ENCODE measurements around the gene PMEL.
"Not testable (repeated sequence)": the region's sequence is repeated elsewhere in the genome, so short reads cannot be mapped to it uniquely, and the experiment has no call there.

Gene PMEL

DNA sequence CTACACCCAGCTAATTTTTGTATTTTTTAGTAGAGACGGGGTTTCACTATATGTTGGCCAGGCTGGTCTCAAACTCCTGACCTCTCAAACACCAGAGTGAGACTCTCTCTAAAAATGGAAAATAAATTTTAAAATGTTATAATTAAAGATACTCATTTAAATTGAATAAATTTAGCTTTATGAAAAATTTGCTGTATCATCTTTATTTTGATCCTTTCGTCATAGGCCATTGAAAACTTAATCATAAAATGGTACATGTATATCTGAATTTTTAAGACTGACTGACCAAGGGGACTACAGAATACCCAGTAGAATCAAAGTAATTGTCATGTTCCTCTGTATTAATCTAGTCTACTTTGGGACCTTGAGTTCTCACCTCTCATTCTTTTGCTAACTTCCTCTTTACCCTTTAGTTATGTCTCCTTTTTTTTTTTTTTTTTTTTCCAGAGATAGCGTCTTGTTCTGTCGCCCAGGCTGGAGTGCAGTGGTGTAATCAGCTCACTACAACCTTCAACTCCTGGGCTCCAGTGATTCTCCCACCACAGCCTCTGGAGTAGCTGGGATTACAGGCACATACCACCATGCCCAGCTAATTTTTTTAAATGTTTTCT is 17.5 kb upstream of the PMEL start:
- DNase-seq (ENCODE audit: low read depth), result no peak

DNA sequence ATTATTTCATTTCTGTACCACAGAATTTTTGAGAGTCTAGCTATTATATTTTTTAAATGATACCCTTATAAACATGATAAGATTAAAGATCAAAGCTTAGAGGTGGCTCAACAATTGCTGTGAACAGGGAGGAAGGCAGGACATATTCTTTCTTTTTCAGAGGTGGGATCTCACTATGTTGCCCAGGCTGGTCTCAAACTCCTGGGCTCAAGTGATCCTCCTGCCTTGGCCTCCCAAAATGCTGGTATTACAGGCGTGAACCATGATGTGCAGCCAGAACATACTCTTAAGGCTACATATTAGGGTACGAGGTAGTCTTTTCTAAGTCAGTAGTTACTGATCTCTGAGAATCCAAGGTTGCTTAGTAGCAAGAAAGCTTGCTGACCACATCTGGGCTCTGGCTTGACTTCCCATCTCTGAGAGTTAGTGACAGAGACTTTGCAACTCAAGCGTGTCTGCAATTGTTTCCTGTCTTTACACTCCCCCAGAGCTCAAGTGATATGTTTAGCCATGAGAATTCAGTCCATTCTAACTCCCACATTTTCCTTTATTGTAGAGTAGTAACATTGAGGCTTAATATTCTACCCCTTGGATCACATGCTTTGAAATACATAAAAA is 16.6 kb upstream of the PMEL start:
- DNase-seq (ENCODE audit: low read depth), result no peak

DNA sequence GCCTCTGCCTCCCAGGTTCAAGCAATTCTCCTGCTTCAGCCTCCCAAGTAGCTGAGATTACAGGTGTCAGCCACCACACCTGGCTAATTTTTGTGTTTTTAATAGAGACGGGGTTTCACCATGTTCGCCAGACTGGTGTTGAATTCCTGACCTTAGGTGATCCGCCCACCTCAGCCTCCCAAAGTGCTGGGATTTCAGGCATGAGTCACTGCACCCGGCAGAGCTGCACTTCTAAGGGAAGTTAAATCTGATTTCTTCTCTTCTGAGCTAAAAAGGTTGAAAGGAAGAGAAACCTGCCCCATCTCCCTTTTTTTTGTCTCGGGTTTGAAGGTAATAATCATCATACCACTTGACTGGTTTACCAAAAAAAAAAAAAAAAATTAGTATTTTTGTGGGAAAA is 16.0 kb upstream of the PMEL start:
- DNase-seq (ENCODE audit: low read depth), result not testable (repeated sequence)

DNA sequence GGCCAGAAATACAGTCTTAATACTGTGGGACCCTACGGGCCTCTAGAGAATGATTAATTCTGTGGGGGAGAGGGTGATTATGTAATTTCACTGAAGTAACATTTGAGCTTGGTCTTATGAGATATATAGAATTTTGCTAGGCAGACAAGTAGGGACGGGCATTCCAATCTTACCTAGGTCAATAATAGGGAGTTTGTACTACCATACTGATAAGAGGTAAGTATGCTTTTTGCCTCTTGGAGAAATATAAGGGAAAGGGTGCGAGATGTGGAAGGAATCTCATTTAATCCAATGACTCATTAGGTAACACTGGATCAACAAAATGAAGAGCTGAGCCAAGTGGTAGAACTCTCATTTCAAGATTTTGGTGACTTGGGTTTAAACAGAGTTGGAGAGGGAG is 13.2 kb upstream of the PMEL start:
- no peak for DNase-seq (ENCODE audit: low read depth)

DNA sequence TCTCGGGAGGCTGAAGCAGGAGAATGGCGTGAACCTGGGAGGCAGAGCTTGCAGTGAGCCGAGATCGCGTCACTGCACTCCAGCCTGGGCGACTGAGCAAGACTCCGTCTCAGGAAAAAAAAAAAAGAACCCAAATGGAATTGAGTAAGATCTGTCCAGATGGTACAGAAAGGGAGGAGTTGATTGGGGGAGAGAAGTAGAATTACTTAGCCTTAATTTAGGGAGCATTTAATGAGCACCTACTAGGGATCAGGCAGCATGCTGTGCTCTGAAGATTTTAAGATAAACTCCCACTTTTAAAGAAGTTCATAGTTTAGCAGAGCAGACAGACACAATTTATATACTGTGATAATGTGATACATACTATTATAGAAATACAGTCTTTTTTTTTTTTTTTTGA is 12.6 kb upstream of the PMEL start:
- DNase-seq (ENCODE audit: low read depth), result no peak

DNA sequence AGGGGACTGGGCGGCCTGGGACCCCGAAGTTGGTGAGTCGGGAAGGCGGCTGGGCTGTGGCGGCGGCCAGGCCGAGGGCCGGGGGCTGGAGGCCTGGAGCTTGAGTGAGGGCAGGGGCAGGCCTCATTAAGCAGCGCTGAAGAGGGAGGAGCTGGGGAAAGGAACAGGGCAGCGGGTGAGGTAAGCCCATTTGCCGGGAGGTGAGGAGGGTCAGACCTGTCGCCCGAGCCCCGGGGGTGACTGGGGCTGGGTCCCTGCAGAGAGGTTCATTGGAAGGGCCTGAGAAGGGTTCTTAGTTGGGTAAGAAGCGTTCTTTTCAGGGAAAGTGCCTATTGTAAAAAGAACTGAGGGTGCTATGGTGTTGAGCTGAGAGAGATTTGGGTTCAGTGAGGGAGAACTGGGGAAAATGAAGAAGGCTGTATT is 8.5 kb upstream of the PMEL start:
- DNase-seq (ENCODE audit: low read depth), result no peak

DNA sequence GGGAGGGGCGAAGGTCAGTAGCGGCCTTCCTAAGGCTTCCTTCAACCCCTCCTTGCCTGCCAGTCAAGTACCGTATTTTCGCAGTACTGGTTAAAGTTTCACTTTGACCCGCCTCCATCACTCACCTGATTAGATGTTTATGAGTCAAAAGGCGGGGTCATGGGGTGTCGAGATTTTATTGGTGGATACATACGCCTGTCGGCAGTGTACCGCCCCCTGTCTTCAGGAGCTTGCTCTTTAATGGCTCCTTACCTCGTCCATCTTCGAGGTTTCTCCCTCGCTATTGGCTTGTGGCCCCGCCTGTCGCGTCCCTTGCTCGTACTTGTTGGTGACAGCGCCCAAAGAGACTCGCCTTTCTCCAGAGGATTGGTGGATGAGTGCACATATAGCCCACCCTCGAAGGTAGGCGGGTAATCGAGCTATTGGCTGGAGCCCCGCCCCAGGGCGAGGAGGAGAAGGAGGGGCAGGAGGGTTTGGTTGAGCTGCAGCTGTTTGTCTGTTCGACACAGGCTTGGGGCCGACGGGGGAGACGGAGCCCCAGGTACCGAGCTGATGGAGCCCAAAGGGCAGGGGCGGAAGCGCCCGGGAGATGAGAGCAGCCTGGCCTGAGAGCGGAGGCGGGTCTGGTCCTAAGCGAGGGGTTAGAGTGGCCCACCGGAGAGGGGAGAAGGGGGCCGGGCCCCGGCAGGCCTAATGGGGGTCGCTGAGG is 7.9 kb upstream of the PMEL start, which contains the start of gene RAB5B:
Gene RAB5B (plus strand): TSS at position 480 of the 709 bp plus-strand sequence. CDS start 12,883 bp downstream, outside the sequence.
- peak; percentile 100 for DNase-seq (ENCODE audit: low read depth)

DNA sequence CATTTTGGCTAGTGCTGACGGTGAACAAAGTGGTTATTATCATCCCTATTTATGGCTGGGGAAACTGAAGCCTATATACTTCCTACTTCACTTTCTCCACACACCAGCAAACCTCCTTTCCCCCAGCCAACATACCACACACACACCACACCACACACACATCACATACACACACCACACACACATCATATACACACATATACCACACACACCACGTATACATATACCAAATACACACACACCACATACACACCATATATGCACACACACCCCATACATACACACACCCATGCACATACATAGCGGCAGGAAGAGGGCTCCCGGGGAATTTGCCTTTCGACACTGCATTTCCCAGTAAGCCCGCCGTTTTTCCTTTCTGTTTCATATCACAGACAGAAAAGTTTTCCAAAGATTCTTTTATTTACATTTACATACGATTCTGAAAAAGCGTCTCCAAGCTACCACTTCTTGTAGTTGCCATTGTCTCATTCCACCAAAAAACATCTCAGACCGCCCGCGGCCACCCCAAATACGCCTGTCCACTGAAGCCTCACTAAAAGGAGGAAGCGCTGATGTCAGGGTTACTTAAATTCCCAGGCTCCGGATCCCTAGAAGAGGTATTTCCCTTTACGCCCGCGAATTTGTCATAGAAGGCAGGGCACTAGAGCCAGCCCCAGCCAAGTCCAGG is 7.2 kb upstream of the PMEL start:
- DNase-seq (ENCODE audit: low read depth), result no peak

DNA sequence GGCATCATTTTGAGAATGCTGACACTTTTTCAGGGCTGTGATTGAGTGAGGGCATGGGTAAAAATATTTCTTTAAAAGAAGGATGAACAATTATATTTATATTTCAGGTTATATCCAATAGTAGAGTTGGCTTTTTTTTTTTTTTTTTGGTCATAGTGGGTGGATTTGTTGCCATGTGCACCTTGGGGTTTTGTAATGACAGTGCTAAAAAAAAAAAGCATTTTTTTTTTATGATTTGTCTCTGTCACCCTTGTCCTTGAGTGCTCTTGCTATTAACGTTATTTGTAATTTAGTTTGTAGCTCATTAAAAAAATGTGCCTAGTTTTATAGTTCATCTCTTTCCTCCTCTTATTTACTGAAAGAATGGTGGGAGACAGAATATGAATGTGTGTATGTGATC is 6.6 kb upstream of the PMEL start:
- DNase-seq (ENCODE audit: low read depth), result no peak

DNA sequence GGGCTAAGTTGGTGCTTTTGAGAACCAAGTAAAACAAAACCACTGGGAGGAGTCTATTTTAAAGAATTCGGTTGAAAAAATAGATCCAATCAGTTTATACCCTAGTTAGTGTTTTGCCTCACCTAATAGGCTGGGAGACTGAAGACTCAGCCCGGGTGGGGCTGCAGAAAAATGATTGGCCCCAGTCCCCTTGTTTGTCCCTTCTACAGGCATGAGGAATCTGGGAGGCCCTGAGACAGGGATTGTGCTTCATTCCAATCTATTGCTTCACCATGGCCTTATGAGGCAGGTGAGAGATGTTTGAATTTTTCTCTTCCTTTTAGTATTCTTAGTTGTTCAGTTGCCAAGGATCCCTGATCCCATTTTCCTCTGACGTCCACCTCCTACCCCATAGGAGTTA is 6.2 kb upstream of the PMEL start:
- no peak for DNase-seq (ENCODE audit: low read depth)

DNA sequence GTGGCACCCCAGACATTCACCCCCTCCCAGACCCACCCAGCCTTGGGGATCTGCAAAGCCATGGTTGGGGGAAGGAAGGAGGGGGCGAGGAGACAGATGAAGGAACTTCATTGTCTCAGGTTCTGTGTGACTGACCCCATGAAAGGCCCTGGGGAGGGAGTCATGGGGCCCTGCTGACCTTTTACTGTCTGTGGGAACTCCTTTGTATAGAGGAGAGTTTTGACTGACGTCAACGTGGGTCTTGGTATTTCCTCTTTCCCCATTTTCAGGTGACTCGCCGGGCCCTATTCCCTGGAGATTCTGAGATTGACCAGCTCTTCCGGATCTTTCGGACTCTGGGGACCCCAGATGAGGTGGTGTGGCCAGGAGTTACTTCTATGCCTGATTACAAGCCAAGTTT is 4.9 kb upstream of the PMEL start:
- no peak for DNase-seq (ENCODE audit: low read depth)

DNA sequence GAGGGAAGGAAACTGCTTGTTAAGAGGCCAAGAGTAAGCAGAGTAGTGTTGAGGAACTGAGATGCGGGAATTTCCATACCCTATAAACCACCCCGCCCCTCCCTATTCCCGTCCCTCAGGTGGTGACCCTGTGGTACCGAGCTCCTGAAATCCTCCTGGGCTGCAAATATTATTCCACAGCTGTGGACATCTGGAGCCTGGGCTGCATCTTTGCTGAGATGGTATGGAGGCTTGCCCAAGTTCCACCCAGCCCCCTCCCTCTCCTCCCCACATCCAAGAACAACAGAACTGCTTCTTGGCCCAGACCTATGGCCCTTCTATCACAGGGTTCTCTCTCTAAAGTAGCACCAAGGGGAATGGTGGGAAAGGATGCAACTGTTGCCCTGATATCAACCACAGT is 3.5 kb upstream of the PMEL start:
- no peak for DNase-seq (ENCODE audit: low read depth)

DNA sequence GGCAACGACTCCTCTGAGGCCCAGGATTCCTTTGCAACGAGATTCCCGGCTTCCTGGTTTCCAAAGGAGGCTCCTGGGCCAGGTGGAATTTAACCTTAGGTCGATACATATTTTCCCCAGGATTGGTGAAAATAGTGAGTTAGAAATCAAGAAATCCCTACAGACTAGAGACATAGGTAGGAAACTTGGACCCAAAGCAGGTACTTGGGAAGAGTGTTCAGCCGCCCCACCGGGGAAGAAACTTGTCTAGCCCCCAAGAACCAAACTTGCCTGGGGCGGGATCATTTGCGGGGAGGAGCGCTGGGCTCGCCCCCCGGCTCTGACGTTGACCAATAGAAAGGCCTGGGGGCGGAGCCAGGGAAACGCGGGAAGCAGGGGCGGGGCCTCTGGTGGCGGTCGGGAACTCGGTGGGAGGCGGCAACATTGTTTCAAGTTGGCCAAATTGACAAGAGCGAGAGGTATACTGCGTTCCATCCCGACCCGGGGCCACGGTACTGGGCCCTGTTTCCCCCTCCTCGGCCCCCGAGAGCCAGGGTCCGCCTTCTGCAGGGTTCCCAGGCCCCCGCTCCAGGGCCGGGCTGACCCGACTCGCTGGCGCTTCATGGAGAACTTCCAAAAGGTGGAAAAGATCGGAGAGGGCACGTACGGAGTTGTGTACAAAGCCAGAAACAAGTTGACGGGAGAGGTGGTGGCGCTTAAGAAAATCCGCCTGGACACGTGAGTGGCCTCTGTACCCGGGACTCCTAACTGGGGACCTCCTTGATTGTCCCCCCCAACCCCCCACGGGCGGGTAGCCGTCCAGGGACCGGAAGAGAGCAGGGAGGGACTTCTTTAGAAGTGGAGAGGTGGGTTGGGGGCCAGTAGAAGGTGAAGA is 803 bp upstream of the PMEL start, which contains the start of gene CDK2:
Gene CDK2 (plus strand): TSS at position 423 of the 874 bp plus-strand sequence. CDS start 179 bp downstream, at position 602.
- peak; percentile 64 for DNase-seq (ENCODE audit: low read depth)

DNA sequence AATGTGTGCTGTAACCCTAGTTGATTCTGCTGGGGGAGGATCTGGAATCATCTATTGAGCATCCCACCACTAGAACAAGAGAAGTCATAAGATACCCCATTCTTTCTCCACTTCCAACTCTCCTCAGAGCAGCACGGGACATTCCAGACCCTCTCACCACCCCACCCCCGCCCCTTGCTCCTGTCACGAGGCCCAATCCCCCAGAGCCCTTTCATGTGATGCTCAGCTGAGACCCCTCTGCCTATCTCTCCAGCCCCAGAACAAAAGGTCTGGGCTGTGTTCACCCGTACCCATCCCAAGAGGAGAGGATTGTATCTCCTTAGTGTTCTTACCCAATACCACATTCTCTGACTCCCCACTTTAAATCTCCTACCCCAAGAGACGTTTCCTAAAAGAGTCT is 602 bp downstream of the PMEL start:
- no peak for DNase-seq (ENCODE audit: low read depth)

DNA sequence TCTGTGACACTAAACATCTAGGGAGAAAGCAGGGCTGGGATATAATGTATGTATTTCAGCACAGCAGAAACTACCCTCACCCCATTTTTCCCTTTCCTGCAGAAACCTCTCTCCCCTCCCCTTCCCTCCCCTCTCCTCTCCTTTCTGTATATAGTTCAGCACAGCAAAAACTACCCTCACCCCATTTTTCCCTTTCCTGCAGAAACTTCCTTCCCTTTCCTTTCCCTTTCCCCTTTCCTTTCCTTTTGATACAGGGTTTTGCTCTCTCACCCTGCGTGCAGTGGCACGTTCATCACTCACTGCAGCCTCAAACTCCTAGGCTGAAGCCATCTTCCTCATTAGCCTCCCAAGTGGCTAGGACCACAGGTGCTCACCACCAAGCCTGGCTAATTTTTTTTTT is 2.1 kb downstream of the PMEL start:
- DNase-seq (ENCODE audit: low read depth), result no peak

DNA sequence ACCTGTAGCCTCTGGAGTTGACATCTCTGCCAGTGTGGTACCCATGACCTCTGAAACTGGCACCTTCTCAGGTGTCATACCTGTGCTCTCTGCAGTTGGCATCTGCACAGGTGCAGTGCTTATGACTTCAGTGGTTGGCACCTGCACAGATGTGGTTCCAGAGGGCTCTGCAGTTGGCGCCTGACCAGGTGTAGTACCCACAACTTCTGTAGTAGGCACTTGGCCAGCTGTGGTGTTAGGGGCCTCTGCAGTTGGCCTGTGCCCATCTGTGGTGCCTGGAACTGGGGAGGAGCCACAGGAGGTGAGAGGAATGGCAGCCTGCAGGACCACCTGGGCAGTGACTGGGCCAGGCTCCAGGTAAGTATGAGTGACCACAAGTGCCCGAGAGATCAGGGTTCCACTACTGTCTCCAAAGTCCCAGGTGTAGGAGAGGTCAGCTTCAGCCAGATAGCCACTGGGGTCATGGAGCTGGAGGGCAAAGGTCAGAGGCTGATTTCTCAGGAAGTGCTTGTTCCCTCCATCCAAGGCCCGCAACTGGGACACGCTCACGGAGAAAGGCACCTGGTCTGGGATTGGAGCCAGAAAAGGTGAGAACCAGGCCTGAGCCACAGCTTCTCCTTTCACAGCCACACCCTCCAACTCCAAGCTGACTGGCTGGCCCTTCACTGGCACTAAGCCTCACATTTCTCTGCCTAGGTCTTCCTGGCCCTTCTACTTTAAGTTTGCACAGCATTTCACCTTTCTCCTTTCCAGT is 8.6 kb downstream of the PMEL start:
- DNase-seq (ENCODE audit: low read depth), result no peak

DNA sequence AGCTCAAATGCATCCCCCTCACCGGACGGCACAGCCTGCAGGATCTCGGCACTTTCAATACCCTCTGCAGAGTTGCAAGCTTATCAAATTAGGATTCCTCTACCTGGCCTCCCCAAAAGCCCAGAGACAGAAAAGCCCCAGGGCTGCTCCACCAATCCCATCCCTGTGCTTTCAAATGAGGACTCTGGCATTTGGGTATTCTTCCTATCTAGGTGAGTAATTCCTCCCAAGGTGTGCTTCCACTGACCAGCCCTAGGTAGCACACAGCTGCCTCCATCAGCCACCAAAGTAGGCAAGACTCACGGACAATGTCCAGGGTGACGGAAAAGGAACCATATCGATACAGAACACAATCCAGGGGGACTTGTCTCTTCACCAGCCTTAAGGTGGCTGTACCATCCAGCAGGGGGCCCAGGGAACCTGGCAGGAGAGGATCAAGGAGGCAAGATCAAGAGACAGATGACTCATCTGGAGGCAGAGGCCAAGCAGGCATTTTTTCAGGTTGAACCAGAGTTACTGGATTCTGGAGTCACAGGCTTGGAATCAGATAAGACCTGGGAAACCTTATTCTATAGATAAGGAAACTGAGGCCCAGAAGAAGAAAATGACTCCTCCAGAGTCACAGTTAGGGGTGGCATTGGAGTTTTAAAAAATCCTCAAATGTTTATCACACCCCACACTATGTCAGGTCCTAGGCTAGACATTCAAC is 9.9 kb downstream of the PMEL start:
- DNase-seq (ENCODE audit: low read depth), result no peak

DNA sequence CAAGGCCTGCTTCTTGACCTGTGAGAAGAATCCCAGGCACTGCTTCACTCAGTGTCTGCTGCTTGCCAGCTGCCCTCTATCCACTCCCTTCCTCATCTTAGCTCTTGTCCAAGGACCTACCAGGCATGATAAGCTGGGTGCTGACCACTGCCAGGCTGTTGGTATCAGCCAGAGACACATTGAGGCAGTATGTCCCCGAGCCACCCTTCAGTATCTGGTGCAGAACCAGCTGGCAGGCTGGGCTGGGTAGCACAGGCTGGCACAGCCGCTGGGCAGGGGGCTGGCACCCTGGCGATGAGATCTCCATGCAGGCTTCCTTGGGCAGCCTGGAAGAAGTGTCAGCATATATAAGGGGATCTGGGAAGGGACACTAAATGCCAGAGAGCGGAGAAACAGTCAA is 10.5 kb downstream of the PMEL start:
- DNase-seq (ENCODE audit: low read depth), result no peak

DNA sequence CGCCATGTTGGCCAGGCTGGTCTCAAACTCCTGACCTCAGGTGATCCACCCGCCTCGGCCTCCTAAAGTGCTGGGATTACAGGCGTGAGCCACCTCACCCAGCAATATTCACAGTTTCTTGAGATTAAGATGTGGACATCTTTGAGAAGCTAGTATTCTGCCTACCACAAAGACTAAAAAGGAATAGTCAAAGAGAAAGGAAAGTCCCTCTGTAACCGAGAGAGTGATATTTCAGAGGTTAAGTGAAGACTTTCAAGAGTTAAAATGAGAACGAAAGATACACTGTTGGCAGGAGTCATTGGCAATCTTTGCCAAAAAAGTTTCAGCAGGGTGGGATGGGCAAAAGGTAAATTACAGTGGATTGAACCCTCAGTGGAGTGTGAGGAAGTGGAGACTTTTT is 19.3 kb downstream of the PMEL start:
- no peak for DNase-seq (ENCODE audit: low read depth)

DNA sequence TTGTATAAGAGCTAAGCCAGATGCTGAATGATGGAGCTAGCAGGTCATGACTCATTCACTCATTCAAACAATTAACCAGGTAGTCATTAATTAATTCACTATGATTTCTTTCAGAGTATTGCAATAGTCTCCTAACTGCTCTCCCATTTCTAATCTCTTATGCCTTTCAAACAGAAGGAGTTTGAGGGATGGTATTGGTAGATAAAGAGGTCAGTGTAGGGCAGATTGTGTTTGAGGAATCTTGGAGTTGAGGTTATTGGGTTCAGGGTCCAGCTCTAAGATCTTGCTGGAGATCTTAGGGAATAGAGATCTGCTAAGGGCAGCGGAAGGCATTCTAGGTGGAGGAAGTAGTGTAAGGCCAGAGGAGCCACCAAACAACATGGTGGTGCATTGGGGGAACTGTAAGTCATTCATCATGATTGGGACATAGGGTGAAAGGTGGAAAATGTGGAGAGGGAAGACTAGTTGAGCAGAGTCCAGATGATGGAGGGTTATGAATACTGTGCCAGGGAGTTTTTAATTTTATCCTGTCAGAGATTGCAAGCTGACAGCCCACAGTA is 23.2 kb downstream of the PMEL start:
- DNase-seq (ENCODE audit: low read depth), result no peak

All from stromal cell of bone marrow (primary cell).